ENCODE data around the gene TEX26.

TEX26 gene

DNA sequence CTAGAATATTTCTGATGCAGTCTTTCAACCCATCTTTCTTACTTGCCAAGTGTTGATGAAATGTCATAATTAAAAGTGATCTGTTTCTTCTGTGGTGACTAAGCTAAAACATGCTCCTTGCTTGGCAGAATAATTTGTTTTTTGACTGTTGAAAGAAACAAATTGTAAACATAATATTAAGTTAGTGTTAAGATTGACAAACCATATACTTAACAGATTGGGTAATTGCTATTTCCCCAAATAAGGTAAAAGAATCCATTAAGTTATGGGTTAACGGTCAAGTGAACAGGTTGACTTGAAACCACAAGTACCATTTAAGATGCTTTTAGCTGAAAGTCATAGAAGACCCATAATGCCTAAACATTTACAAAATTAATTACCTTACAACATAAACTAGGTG lies 62.9 kb downstream of the TEX26 start:
- Histone ChIP-seq H3K9ac (ENCODE audit: low read length) (no peak overlapping the region), H3K27me3 (ENCODE audit: low read length) (no peaks in the 10 kb centered on the region), H3K9me2 (replicated peaks; ENCODE audit: insufficient read depth, low read length) (no peaks in the 10 kb centered on the region), H4K20me1 (ENCODE audit: low read depth, low read length) (no peaks in the 10 kb centered on the region), H3K27ac (ENCODE audit: low read depth, low read length) (no peak overlapping the region), H3K4me3 (ENCODE audit: insufficient read depth, low read length, poor library complexity, severe bottlenecking) (no peak overlapping the region), H3K79me2 (ENCODE audit: insufficient read depth, low read length) (no peaks in the 10 kb centered on the region), H2AFZ (ENCODE audit: low read depth, low read length, severe bottlenecking) (no peak overlapping the region), H3K36me3 (ENCODE audit: low read length) (no peaks in the 10 kb centered on the region), H3F3A (ENCODE audit: insufficient read depth) (no peaks in the 10 kb centered on the region), H3K4me2 (ENCODE audit: low read depth, low read length, poor library complexity, severe bottlenecking) (no peak overlapping the region), H3K9me3 (ENCODE audit: insufficient read depth, low read length) (no peaks in the 10 kb centered on the region)
- no peak for TF ChIP-seq EZH2phosphoT487 (conservative IDR thresholded peaks at IDR 0.05; ENCODE audit: low read length)

- no peaks in the 10 kb centered on the region for H3F3A ChIP-seq (ENCODE audit: insufficient read depth)
- no peak overlapping the region for H3K27ac ChIP-seq (ENCODE audit: low read depth, low read length)
- no peaks in the 10 kb centered on the region for H3K36me3 ChIP-seq (ENCODE audit: low read length)
- no peaks in the 10 kb centered on the region for H3K9me3 ChIP-seq (ENCODE audit: insufficient read depth, low read length)
- H3K27me3 ChIP-seq (ENCODE audit: low read length): no peaks in the 10 kb centered on the region
- TF ChIP-seq, protein P1, sequence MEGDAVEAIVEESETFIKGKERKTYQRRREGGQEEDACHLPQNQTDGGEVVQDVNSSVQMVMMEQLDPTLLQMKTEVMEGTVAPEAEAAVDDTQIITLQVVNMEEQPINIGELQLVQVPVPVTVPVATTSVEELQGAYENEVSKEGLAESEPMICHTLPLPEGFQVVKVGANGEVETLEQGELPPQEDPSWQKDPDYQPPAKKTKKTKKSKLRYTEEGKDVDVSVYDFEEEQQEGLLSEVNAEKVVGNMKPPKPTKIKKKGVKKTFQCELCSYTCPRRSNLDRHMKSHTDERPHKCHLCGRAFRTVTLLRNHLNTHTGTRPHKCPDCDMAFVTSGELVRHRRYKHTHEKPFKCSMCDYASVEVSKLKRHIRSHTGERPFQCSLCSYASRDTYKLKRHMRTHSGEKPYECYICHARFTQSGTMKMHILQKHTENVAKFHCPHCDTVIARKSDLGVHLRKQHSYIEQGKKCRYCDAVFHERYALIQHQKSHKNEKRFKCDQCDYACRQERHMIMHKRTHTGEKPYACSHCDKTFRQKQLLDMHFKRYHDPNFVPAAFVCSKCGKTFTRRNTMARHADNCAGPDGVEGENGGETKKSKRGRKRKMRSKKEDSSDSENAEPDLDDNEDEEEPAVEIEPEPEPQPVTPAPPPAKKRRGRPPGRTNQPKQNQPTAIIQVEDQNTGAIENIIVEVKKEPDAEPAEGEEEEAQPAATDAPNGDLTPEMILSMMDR (IDR thresholded peaks at IDR 0.05; ENCODE audit: insufficient read depth, low read length, poor library complexity, severe bottlenecking): no peak
- no peak for TF ChIP-seq EZH2phosphoT487 (conservative IDR thresholded peaks at IDR 0.05; ENCODE audit: low read length)
- no peak overlapping the region for H3K4me3 ChIP-seq (ENCODE audit: insufficient read depth, low read length, poor library complexity, severe bottlenecking)
- H4K20me1 ChIP-seq (ENCODE audit: low read depth, low read length): no peaks in the 10 kb centered on the region
- no peaks in the 10 kb centered on the region for H3K79me2 ChIP-seq (ENCODE audit: insufficient read depth, low read length)
- no peak overlapping the region for H2AFZ ChIP-seq (ENCODE audit: low read depth, low read length, severe bottlenecking)
- H3K4me2 ChIP-seq (ENCODE audit: low read depth, low read length, poor library complexity, severe bottlenecking): no peak overlapping the region
- no peaks in the 10 kb centered on the region for H3K9me2 ChIP-seq (replicated peaks; ENCODE audit: insufficient read depth, low read length)
- no peak overlapping the region for H3K9ac ChIP-seq (ENCODE audit: low read length)
Observed at GRCh38 chr13:30997697-30998096, 65.2 kb downstream of the TEX26 start.

- TF ChIP-seq, protein P1 (IDR thresholded peaks at IDR 0.05; ENCODE audit: insufficient read depth, low read length, poor library complexity, severe bottlenecking): no peak
- TF ChIP-seq EZH2phosphoT487 (conservative IDR thresholded peaks at IDR 0.05; ENCODE audit: low read length): no peak
- Histone ChIP-seq H3K27me3 (ENCODE audit: low read length) (no peaks in the 10 kb centered on the region), H3K9ac (ENCODE audit: low read length) (no peak overlapping the region), H3F3A (ENCODE audit: insufficient read depth) (no peaks in the 10 kb centered on the region), H3K36me3 (ENCODE audit: low read length) (no peaks in the 10 kb centered on the region), H3K9me3 (ENCODE audit: insufficient read depth, low read length) (no peaks in the 10 kb centered on the region), H3K4me2 (ENCODE audit: low read depth, low read length, poor library complexity, severe bottlenecking) (no peak overlapping the region), H4K20me1 (ENCODE audit: low read depth, low read length) (no peaks in the 10 kb centered on the region), H3K79me2 (ENCODE audit: insufficient read depth, low read length) (no peaks in the 10 kb centered on the region), H2AFZ (ENCODE audit: low read depth, low read length, severe bottlenecking) (no peak overlapping the region), H3K9me2 (replicated peaks; ENCODE audit: insufficient read depth, low read length) (no peaks in the 10 kb centered on the region), H3K4me3 (ENCODE audit: insufficient read depth, low read length, poor library complexity, severe bottlenecking) (no peak overlapping the region), H3K27ac (ENCODE audit: low read depth, low read length) (no peak overlapping the region)
Observed at GRCh38 chr13:30998136-30999088, 66.0 kb downstream of the TEX26 start.

- Histone ChIP-seq H3K36me3 (ENCODE audit: low read length) (no peaks in the 10 kb centered on the region), H4K20me1 (ENCODE audit: low read depth, low read length) (no peaks in the 10 kb centered on the region), H3K27ac (ENCODE audit: low read depth, low read length) (no peak overlapping the region), H3K4me3 (ENCODE audit: insufficient read depth, low read length, poor library complexity, severe bottlenecking) (no peak overlapping the region), H2AFZ (ENCODE audit: low read depth, low read length, severe bottlenecking) (no peak overlapping the region), H3K9me2 (replicated peaks; ENCODE audit: insufficient read depth, low read length) (no peaks in the 10 kb centered on the region), H3K79me2 (ENCODE audit: insufficient read depth, low read length) (no peaks in the 10 kb centered on the region), H3K27me3 (ENCODE audit: low read length) (no peaks in the 10 kb centered on the region), H3K9ac (ENCODE audit: low read length) (no peak overlapping the region), H3K9me3 (ENCODE audit: insufficient read depth, low read length) (no peaks in the 10 kb centered on the region), H3K4me2 (ENCODE audit: low read depth, low read length, poor library complexity, severe bottlenecking) (no peak overlapping the region), H3F3A (ENCODE audit: insufficient read depth) (no peaks in the 10 kb centered on the region)
- TF ChIP-seq, protein P1 (IDR thresholded peaks at IDR 0.05; ENCODE audit: insufficient read depth, low read length, poor library complexity, severe bottlenecking): no peak
- TF ChIP-seq EZH2phosphoT487 (conservative IDR thresholded peaks at IDR 0.05; ENCODE audit: low read length): no peak
Observed at GRCh38 chr13:31000889-31001288, 68.4 kb downstream of the TEX26 start.
